ENCODE results near the gene BPGM.

BPGM gene

GRCh38 chr7:134727711-134728110 is 81.1 kb downstream of the BPGM start:
- ChIA-PET CTCF (interaction anchor here (1.1 to 9.8 kb wide), 6 partner anchors 10 to 38 kb away, joined by 3 to 96 read pairs (median 8); no protein-coding TSS in a partner anchor), POLR2A (no interaction called here)
- no peak for TF ChIP-seq CTCF (IDR thresholded peaks at IDR 0.05; ENCODE audit: insufficient read depth, low read length, missing control alignments)
- H3K4me3 ChIP-seq (ENCODE audit: low read depth, low read length): no peak overlapping the region
- DNase-seq (ENCODE audit: low read depth, low spot score): no peak
